HFFc6 (cell line): ENCODE data around the gene NAT14. TPM values are rescaled to one million over a fixed set of nuclear protein-coding genes. Genes with fewer than 3 reads are reported as not detected.
A peak's percentile ranks its signal among the peaks of the same experiment; 100 is the strongest.

Experiments
- DNase-seq: peaks from one replicate; pipeline ENCODE4 v3.0.0-alpha.2; 2018
- H3K27ac Mint-ChIP-seq: 2 replicates; pipeline ENCODE4 v1.8.0; 2020; ENCODE audit warnings: mild to moderate bottlenecking, mixed read lengths
- H3K27me3 Mint-ChIP-seq: 2 replicates; pipeline ENCODE4 v1.8.0; 2021; ENCODE audit warnings: mild to moderate bottlenecking, moderate library complexity, mixed read lengths; ENCODE audit not compliant: insufficient read depth
- H3K36me3 Mint-ChIP-seq: 2 replicates; pipeline ENCODE4 v1.8.0; 2021; ENCODE audit warnings: low read depth, mixed read lengths
- H3K4me1 Mint-ChIP-seq: 2 replicates; pipeline ENCODE4 v1.8.0; 2020; ENCODE audit warnings: low read depth, mixed read lengths
- H3K4me3 Mint-ChIP-seq: 2 replicates; pipeline ENCODE4 v1.8.0; 2020; ENCODE audit warnings: mild to moderate bottlenecking, moderate library complexity, mixed read lengths
- H3K9me3 Mint-ChIP-seq: 2 replicates; pipeline ENCODE4 v1.8.0; 2020; ENCODE audit warnings: mild to moderate bottlenecking, mixed read lengths
- CTCF ChIP-seq: fragments of 200-600 bp; sonication (generic); IDR thresholded peaks from 2 replicates; pipeline ENCODE4 v1.5.0; 2021; ENCODE audit warnings: antibody characterized with exemption, mild to moderate bottlenecking
- total RNA-seq, 6 experiments: library from RNA; stranded (reverse); fragmentation: NEBNext Ultra II Directional; extraction: Animal tissue kit (Norgen Biotek cat#: 25700); gene quantifications; 2 replicates in 1 of 6; 3 replicates in 5 of 6; pipeline ENCODE4 v1.2.3, GENCODE V29; 2021

The NAT14 gene
- total RNA-seq, 6 experiments from 2014 or later, result 53.3 to 72.0 (median 61.3) TPM

GRCh38 chr19:55486043-55486970 is 1.3 kb downstream of the NAT14 start:
- Mint-ChIP-seq H3K9me3 (no peaks in the 10 kb centered on the region), H3K4me3 (peak overlapping the region; percentile 87), H3K36me3 (no peaks in the 10 kb centered on the region), H3K4me1 (peaks cover 27% of the 10 kb centered on the region), H3K27me3 (peaks cover 4% of the 10 kb centered on the region), H3K27ac (peak overlapping the region; percentile 99)
- TF ChIP-seq CTCF, result no peak
- DNase-seq, result no peak

GRCh38 chr19:55486971-55487923 is 2.3 kb downstream of the NAT14 start:
- peak overlapping the region; percentile 87 for H3K4me3 Mint-ChIP-seq
- no peaks in the 10 kb centered on the region for H3K36me3 Mint-ChIP-seq
- no peaks in the 10 kb centered on the region for H3K9me3 Mint-ChIP-seq
- no peak for TF ChIP-seq CTCF
- H3K4me1 Mint-ChIP-seq, result peaks cover 36% of the 10 kb centered on the region
- H3K27me3 Mint-ChIP-seq, result peaks cover 4% of the 10 kb centered on the region
- peak overlapping the region; percentile 99 for H3K27ac Mint-ChIP-seq
- peak; percentile 99 for DNase-seq

GRCh38 chr19:55487924-55488687 is 3.1 kb downstream of the NAT14 start, which contains the start of gene SSC5D:
SSC5D (plus strand) TSS chr19:55488436; CDS start chr19:55488590, 154 bp downstream.
- no peaks in the 10 kb centered on the region for H3K36me3 Mint-ChIP-seq
- DNase-seq, result peak; percentile 48
- peaks cover 4% of the 10 kb centered on the region for H3K27me3 Mint-ChIP-seq
- H3K9me3 Mint-ChIP-seq, result no peaks in the 10 kb centered on the region
- H3K4me1 Mint-ChIP-seq, result peaks cover 45% of the 10 kb centered on the region
- no peak for TF ChIP-seq CTCF
- H3K27ac Mint-ChIP-seq, result peak within 1 kb of the TSS; percentile 99
- H3K4me3 Mint-ChIP-seq, result peak within 1 kb of the TSS; percentile 87

GRCh38 chr19:55488986-55489710 is 4.2 kb downstream of the NAT14 start:
- H3K4me1 Mint-ChIP-seq, result peaks cover 50% of the 10 kb centered on the region
- DNase-seq, result no peak
- H3K9me3 Mint-ChIP-seq, result no peaks in the 10 kb centered on the region

More at GRCh38 chr19:55488986-55489710, 4.2 kb downstream of the NAT14 start:
- Mint-ChIP-seq H3K4me3 (peak overlapping the region; percentile 87), H3K36me3 (no peaks in the 10 kb centered on the region), H3K27ac (peak overlapping the region; percentile 43; the same call in 1 of the 2 replicates), H3K27me3 (peaks cover 4% of the 10 kb centered on the region)
- no peak for TF ChIP-seq CTCF
